ENCODE data around the gene NT5E.

The NT5E gene

DNA sequence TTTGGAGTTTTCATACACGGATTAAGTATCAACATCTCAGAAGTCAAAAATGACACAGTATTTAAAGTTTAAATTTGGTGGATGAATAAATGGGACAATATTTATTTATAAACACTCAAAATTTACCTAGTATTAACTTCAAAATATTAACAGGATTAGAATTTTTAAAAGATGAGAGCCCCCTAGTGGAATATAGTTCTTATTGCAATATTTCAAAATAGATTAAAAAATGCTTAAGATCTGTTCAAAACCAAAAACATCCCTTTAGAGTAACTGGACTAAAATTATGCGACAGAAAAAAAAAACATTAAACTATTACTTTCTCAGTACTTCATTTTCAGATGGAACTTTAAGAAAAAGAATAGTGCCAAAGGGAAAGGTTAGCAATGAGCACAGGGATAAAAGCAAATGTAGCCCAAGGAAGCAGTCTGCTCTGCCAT lies 87.2 kb downstream of the NT5E start:
- H3K36me3 ChIP-seq (ENCODE audit: control insufficient read depth in 2 of 2, insufficient read depth in 1 of 2, low read length in 2 of 2), result peaks cover 14 to 41% of the 10 kb centered on the region in 2 experiments
- H3K4me1 ChIP-seq (ENCODE audit: control insufficient read depth, insufficient read depth, low read length), result no peaks in the 10 kb centered on the region
- no peak overlapping the region for H3K4me3 ChIP-seq (ENCODE audit: low read depth, low read length)
- H3K9me3 ChIP-seq (ENCODE audit: control insufficient read depth, insufficient read depth, low read depth, low read length), result no peaks in the 10 kb centered on the region
- ChIA-PET POLR2A (interaction anchor here (1.2 to 1.5 kb wide), 2 partner anchors 106 to 142 kb away, joined by 5 read pairs; partner anchors contain the start of gene SYNCRIP), CTCF (interaction anchor here (0.6 to 5.2 kb wide), 38 partner anchors 9 to 499 kb away, joined by 3 to 55 read pairs (median 4); no protein-coding TSS in a partner anchor)
- TF ChIP-seq ZNF561 (tag by site-specific recombination; IDR thresholded peaks at IDR 0.05; ENCODE audit: borderline replicate concordance) (no peak), ZNF654 (tag by site-specific recombination; IDR thresholded peaks at IDR 0.05; ENCODE audit: low read depth) (peak; percentile 54), ZNF2 (tag by site-specific recombination; IDR thresholded peaks at IDR 0.05) (0 out of 2 replicates have a peak, but pooled peaks have one; percentile 30)
- H3K27ac ChIP-seq (ENCODE audit: extremely low read depth, low read depth, low read length), result no peak overlapping the region

DNA sequence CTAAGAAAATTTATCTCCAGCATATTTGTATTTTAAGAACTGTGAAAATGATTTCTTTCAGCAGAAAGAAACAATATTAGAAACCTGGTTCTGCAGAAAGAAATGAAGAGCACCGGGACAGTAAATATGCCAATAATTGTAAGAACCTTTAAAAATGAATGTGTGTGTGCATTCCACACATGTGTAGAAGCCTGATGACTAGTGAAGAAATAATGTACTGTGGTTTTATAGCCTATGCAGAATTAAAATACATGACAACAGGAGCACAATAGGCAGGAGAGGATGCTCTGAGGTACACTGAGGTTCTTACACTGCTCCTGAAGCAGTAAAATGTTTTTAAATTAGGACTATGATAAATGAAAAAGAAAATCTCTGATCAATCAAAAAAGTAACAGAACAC lies 94.9 kb downstream of the NT5E start:
- TF ChIP-seq ZNF701 (tag by site-specific recombination; IDR thresholded peaks at IDR 0.05) (no peak), ZNF768 (tag by site-specific recombination; IDR thresholded peaks at IDR 0.05) (no peak), ZNF76 (tag by site-specific recombination; IDR thresholded peaks at IDR 0.05; ENCODE audit: borderline replicate concordance, low read depth) (no peak), MZF1 (tag by site-specific recombination; IDR thresholded peaks at IDR 0.05; ENCODE audit: borderline replicate concordance) (no peak), ZBTB20 (tag by site-specific recombination; IDR thresholded peaks at IDR 0.05) (no peak), ZNF677 (tag by site-specific recombination; IDR thresholded peaks at IDR 0.05) (no peak), GLI2 (tag by site-specific recombination; IDR thresholded peaks at IDR 0.05; ENCODE audit: borderline replicate concordance, low read depth) (no peak), YY2 (tag by site-specific recombination; IDR thresholded peaks at IDR 0.05) (no peak), ZNF48 (tag by site-specific recombination; IDR thresholded peaks at IDR 0.05) (no peak), ZNF658 (tag by site-specific recombination; IDR thresholded peaks at IDR 0.05) (no peak), ZNF114 (tag by site-specific recombination; IDR thresholded peaks at IDR 0.05) (no peak), ZNF341 (tag by site-specific recombination; IDR thresholded peaks at IDR 0.05; ENCODE audit: low read depth) (no peak), ZNF843 (tag by site-specific recombination; IDR thresholded peaks at IDR 0.05) (no peak), HOXC10 (CRISPR knock-in tag; IDR thresholded peaks at IDR 0.05) (no peak), ZNF530 (tag by site-specific recombination; IDR thresholded peaks at IDR 0.05; ENCODE audit: low read depth) (no peak)
- TF ChIP-seq, protein P1, sequence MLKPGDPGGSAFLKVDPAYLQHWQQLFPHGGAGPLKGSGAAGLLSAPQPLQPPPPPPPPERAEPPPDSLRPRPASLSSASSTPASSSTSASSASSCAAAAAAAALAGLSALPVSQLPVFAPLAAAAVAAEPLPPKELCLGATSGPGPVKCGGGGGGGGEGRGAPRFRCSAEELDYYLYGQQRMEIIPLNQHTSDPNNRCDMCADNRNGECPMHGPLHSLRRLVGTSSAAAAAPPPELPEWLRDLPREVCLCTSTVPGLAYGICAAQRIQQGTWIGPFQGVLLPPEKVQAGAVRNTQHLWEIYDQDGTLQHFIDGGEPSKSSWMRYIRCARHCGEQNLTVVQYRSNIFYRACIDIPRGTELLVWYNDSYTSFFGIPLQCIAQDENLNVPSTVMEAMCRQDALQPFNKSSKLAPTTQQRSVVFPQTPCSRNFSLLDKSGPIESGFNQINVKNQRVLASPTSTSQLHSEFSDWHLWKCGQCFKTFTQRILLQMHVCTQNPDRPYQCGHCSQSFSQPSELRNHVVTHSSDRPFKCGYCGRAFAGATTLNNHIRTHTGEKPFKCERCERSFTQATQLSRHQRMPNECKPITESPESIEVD (tag by site-specific recombination; IDR thresholded peaks at IDR 0.05), result no peak
- TF ChIP-seq, protein P2, sequence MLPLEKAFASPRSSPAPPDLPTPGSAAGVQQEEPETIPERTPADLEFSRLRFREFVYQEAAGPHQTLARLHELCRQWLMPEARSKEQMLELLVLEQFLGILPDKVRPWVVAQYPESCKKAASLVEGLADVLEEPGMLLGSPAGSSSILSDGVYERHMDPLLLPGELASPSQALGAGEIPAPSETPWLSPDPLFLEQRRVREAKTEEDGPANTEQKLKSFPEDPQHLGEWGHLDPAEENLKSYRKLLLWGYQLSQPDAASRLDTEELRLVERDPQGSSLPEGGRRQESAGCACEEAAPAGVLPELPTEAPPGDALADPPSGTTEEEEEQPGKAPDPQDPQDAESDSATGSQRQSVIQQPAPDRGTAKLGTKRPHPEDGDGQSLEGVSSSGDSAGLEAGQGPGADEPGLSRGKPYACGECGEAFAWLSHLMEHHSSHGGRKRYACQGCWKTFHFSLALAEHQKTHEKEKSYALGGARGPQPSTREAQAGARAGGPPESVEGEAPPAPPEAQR (tag by site-specific recombination; IDR thresholded peaks at IDR 0.05), result no peak
- TF ChIP-seq, protein P3, sequence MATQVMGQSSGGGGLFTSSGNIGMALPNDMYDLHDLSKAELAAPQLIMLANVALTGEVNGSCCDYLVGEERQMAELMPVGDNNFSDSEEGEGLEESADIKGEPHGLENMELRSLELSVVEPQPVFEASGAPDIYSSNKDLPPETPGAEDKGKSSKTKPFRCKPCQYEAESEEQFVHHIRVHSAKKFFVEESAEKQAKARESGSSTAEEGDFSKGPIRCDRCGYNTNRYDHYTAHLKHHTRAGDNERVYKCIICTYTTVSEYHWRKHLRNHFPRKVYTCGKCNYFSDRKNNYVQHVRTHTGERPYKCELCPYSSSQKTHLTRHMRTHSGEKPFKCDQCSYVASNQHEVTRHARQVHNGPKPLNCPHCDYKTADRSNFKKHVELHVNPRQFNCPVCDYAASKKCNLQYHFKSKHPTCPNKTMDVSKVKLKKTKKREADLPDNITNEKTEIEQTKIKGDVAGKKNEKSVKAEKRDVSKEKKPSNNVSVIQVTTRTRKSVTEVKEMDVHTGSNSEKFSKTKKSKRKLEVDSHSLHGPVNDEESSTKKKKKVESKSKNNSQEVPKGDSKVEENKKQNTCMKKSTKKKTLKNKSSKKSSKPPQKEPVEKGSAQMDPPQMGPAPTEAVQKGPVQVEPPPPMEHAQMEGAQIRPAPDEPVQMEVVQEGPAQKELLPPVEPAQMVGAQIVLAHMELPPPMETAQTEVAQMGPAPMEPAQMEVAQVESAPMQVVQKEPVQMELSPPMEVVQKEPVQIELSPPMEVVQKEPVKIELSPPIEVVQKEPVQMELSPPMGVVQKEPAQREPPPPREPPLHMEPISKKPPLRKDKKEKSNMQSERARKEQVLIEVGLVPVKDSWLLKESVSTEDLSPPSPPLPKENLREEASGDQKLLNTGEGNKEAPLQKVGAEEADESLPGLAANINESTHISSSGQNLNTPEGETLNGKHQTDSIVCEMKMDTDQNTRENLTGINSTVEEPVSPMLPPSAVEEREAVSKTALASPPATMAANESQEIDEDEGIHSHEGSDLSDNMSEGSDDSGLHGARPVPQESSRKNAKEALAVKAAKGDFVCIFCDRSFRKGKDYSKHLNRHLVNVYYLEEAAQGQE (tag by site-specific recombination; IDR thresholded peaks at IDR 0.05), result no peak
- Histone ChIP-seq H3K4me1 (ENCODE audit: control insufficient read depth, insufficient read depth, low read length) (no peaks in the 10 kb centered on the region), H3K4me3 (ENCODE audit: low read depth, low read length) (no peak overlapping the region), H3K27ac (ENCODE audit: extremely low read depth, low read depth, low read length) (no peak overlapping the region), H3K36me3 (ENCODE audit: control insufficient read depth in 2 of 2, insufficient read depth in 1 of 2, low read length in 2 of 2) (peaks cover 19 to 32% of the 10 kb centered on the region in 2 experiments), H3K9me3 (ENCODE audit: control insufficient read depth, insufficient read depth, low read depth, low read length) (no peaks in the 10 kb centered on the region)
- ChIA-PET CTCF (interaction anchor here (1.1 kb wide), 1 partner anchor 528 kb away, joined by 3 read pairs; no protein-coding TSS in a partner anchor), POLR2A (no interaction called here)
